Uterus (tissue), 4 donors: Measurements from ENCODE around the gene CD81. TPM values are rescaled to one million over a fixed set of nuclear protein-coding genes. Genes with fewer than 3 reads are reported as not detected.

Source experiments
- DNase-seq, 2 donors: peaks; one replicate each; pipeline ENCODE4 v3.0.0-alpha.2; 2019 to 2020
- H3K27ac ChIP-seq, 2 donors: fragments of 200-600 bp; sonication (generic); 1 replicate in 1 of 2; 2 replicates in 1 of 2; pipeline ENCODE4 v1.5.1; 2016 to 2018
- H3K27me3 ChIP-seq, 2 donors: fragments of 200-600 bp; sonication (generic); one replicate each; pipeline ENCODE4 v1.5.1; 2018 to 2019; ENCODE audit warnings: control low read depth in 1 of 2
- H3K36me3 ChIP-seq, 2 donors: fragments of 200-600 bp; sonication (generic); one replicate each; pipeline ENCODE4 v1.5.1; 2019; ENCODE audit warnings: control low read depth in 1 of 2
- H3K4me1 ChIP-seq, 2 donors: fragments of 200-600 bp; sonication (generic); one replicate each; pipeline ENCODE4 v1.5.1; 2018 to 2019; ENCODE audit warnings: control low read depth in 1 of 2
- H3K4me3 ChIP-seq, 2 donors: fragments of 200-600 bp; sonication (generic); 1 replicate in 1 of 2; 2 replicates in 1 of 2; pipeline ENCODE4 v1.5.1; 2018 to 2019; ENCODE audit warnings: mild to moderate bottlenecking in 1 of 2
- H3K9me3 ChIP-seq, 2 donors: fragments of 200-600 bp; sonication (generic); one replicate each; pipeline ENCODE4 v1.5.1; 2019; ENCODE audit warnings: control low read depth in 1 of 2
- POLR2A ChIP-seq, 2 donors: fragments of 450-650 bp; IDR thresholded peaks; one replicate each; pipeline ENCODE4 v1.6.1; 2016; ENCODE audit warnings: antibody characterized with exemption in 2 of 2, mild to moderate bottlenecking in 1 of 2, moderate library complexity in 1 of 2
- intact Hi-C: fragments of 100-400 bp; cut with DNase I; formaldehyde crosslinking; loops from one replicate; pipeline ENCODE4 v1.15.1; 2023; ENCODE audit warnings: low total_unique reads
- total RNA-seq, 4 donors: library from RNA; depleted of rRNA in 3 of 4; stranded (reverse); fragments of >200 nt in 3 of 4; gene quantifications; one replicate each; pipeline versions ENCODE4 v1.1.0 to v1.2.4, GENCODE V29; 2014 to 2023
- TF ChIP-seq, protein P1 (sequence below), 4 experiments: fragments of 200-600 bp in 2 of 4; fragments of 450-650 bp in 2 of 4; sonication (generic) in 2 of 4; IDR thresholded peaks; one replicate each; pipeline ENCODE4 v1.5.1; 2016 to 2019; ENCODE audit warnings: antibody characterized with exemption in 4 of 4, mild to moderate bottlenecking in 2 of 4, moderate library complexity in 1 of 4
- donor health status: DM: yes; HTN: yes; CAD: no.

Gene CD81
- total RNA-seq, 4 donors from 2014 or later = 394 to 852 (median 626) TPM

- no peaks in the 10 kb centered on the region for H3K36me3 ChIP-seq
- H3K4me3 ChIP-seq = no peak overlapping the region
- intact Hi-C loops = no loop called here
- H3K27me3 ChIP-seq = no peaks in the 10 kb centered on the region
- H3K9me3 ChIP-seq = no peaks in the 10 kb centered on the region
- DNase-seq = no peak
- TF ChIP-seq POLR2A (IDR thresholded peaks at IDR 0.05) = no peak
- TF ChIP-seq, protein P1, sequence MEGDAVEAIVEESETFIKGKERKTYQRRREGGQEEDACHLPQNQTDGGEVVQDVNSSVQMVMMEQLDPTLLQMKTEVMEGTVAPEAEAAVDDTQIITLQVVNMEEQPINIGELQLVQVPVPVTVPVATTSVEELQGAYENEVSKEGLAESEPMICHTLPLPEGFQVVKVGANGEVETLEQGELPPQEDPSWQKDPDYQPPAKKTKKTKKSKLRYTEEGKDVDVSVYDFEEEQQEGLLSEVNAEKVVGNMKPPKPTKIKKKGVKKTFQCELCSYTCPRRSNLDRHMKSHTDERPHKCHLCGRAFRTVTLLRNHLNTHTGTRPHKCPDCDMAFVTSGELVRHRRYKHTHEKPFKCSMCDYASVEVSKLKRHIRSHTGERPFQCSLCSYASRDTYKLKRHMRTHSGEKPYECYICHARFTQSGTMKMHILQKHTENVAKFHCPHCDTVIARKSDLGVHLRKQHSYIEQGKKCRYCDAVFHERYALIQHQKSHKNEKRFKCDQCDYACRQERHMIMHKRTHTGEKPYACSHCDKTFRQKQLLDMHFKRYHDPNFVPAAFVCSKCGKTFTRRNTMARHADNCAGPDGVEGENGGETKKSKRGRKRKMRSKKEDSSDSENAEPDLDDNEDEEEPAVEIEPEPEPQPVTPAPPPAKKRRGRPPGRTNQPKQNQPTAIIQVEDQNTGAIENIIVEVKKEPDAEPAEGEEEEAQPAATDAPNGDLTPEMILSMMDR (IDR thresholded peaks at IDR 0.05) = no peak
- H3K4me1 ChIP-seq = no peaks in the 10 kb centered on the region
- H3K27ac ChIP-seq = no peak overlapping the region
Measured at GRCh38 chr11:2369896-2370295, 7.2 kb upstream of the CD81 start.

GRCh38 chr11:2374456-2375201, 2.5 kb upstream of the CD81 start:
- peaks cover under 1 to 4% of the 10 kb centered on the region in 2 donors for H3K4me1 ChIP-seq
- H3K27ac ChIP-seq = no peak overlapping the region
- no peaks in the 10 kb centered on the region for H3K27me3 ChIP-seq
- intact Hi-C loops = loop anchor here (5.0 kb wide), 1 partner anchor 62 kb away; no protein-coding TSS in a partner anchor
- H3K9me3 ChIP-seq = no peaks in the 10 kb centered on the region
- H3K36me3 ChIP-seq = no peaks in the 10 kb centered on the region
- no peak for DNase-seq
- TF ChIP-seq POLR2A (IDR thresholded peaks at IDR 0.05) = no peak
- TF ChIP-seq, protein P1 (IDR thresholded peaks at IDR 0.05) = no peak
- no peak overlapping the region for H3K4me3 ChIP-seq

- no peaks in the 10 kb centered on the region for H3K36me3 ChIP-seq
- TF ChIP-seq POLR2A (IDR thresholded peaks at IDR 0.05) = no peak
- TF ChIP-seq, protein P1 (IDR thresholded peaks at IDR 0.05) = no peak
- H3K4me1 ChIP-seq = peaks cover 8 to 11% of the 10 kb centered on the region in 2 donors
- H3K27ac ChIP-seq = no peak overlapping the region
- intact Hi-C loops = loop anchor here (5.0 kb wide), 1 partner anchor 63 kb away; no protein-coding TSS in a partner anchor
- H3K4me3 ChIP-seq = no peak overlapping the region
- H3K9me3 ChIP-seq = no peaks in the 10 kb centered on the region
- H3K27me3 ChIP-seq = no peaks in the 10 kb centered on the region
- no peak for DNase-seq
Measured at GRCh38 chr11:2375341-2375853, 1.7 kb upstream of the CD81 start.

GRCh38 chr11:2375964-2376551, 1.1 kb upstream of the CD81 start:
- Histone ChIP-seq H3K27ac (no peak overlapping the region), H3K4me1 (peaks cover 11 to 16% of the 10 kb centered on the region in 2 donors), H3K27me3 (no peaks in the 10 kb centered on the region), H3K9me3 (no peaks in the 10 kb centered on the region), H3K4me3 (no peak overlapping the region), H3K36me3 (no peaks in the 10 kb centered on the region)
- intact Hi-C loops = loop anchor here (5.0 kb wide), 1 partner anchor 64 kb away; no protein-coding TSS in a partner anchor
- TF ChIP-seq, protein P1 (IDR thresholded peaks at IDR 0.05) = no peak
- TF ChIP-seq POLR2A (IDR thresholded peaks at IDR 0.05) = no peak
- DNase-seq = no peak
